Parathyroid adenoma (tissue), 2 donors: ENCODE results near the gene ZNF77.
A peak's percentile ranks its signal among the peaks of the same experiment; 100 is the strongest.

Source experiments
- H2AFZ ChIP-seq: fragments of 300-600 bp; sonication (generic); one replicate; pipeline ENCODE4 v1.7.0; 2017; ENCODE audit warnings: antibody characterized with exemption, mild to moderate bottlenecking
- H3K27ac ChIP-seq: fragments of 300-600 bp; sonication (generic); one replicate; pipeline ENCODE4 v1.7.0; 2017
- H3K27me3 ChIP-seq: fragments of 300-600 bp; sonication (generic); one replicate; pipeline ENCODE4 v1.7.0; 2017; ENCODE audit warnings: low read length; ENCODE audit not compliant: control insufficient read depth, insufficient read depth
- H3K36me3 ChIP-seq: fragments of 300-600 bp; sonication (generic); one replicate; pipeline ENCODE4 v1.7.0; 2017; ENCODE audit warnings: low read length; ENCODE audit not compliant: control insufficient read depth, insufficient read depth
- H3K4me1 ChIP-seq: fragments of 300-600 bp; sonication (generic); one replicate; pipeline ENCODE4 v1.7.0; 2017; ENCODE audit warnings: control low read depth
- H3K4me2 ChIP-seq: fragments of 300-600 bp; sonication (generic); one replicate; pipeline ENCODE4 v1.7.0; 2017; ENCODE audit warnings: low read length
- H3K4me3 ChIP-seq: fragments of 300-600 bp; sonication (generic); one replicate; pipeline ENCODE4 v1.7.0; 2017; ENCODE audit warnings: low read depth, low read length
- H3K79me2 ChIP-seq: fragments of 300-600 bp; sonication (generic); one replicate; pipeline ENCODE4 v1.7.0; 2017; ENCODE audit warnings: control low read depth
- H3K9ac ChIP-seq: fragments of 300-600 bp; sonication (generic); one replicate; pipeline ENCODE4 v1.7.0; 2017; ENCODE audit warnings: mild to moderate bottlenecking
- H3K9me3 ChIP-seq: fragments of 300-600 bp; sonication (generic); one replicate; pipeline ENCODE4 v1.7.0; 2017; ENCODE audit warnings: low read length; ENCODE audit not compliant: control insufficient read depth
- CTCF ChIP-seq: fragments of 300-600 bp; sonication (generic); IDR thresholded peaks from one replicate; pipeline ENCODE4 v1.7.0; 2017; ENCODE audit warnings: antibody characterized with exemption, mild to moderate bottlenecking
- donor health status: primary hyperparathyroidism.

ZNF77 gene

GRCh38 chr19:2978166-2978767 lies 33.5 kb upstream of the ZNF77 start:
- H3K4me2 ChIP-seq: no peak overlapping the region
- peak overlapping the region; percentile 56 for H3K27ac ChIP-seq
- H3K4me1 ChIP-seq: peaks cover 37% of the 10 kb centered on the region
- H3K27me3 ChIP-seq: no peaks in the 10 kb centered on the region
- H2AFZ ChIP-seq: peak overlapping the region; percentile 55
- no peaks in the 10 kb centered on the region for H3K9me3 ChIP-seq
- no peak overlapping the region for H3K9ac ChIP-seq
- no peaks in the 10 kb centered on the region for H3K79me2 ChIP-seq
- no peak for TF ChIP-seq CTCF
- no peaks in the 10 kb centered on the region for H3K36me3 ChIP-seq
- H3K4me3 ChIP-seq: no peak overlapping the region

- H3K36me3 ChIP-seq: no peaks in the 10 kb centered on the region
- H3K9me3 ChIP-seq: no peaks in the 10 kb centered on the region
- H3K4me1 ChIP-seq: peaks cover 32% of the 10 kb centered on the region
- TF ChIP-seq CTCF: no peak
- H3K79me2 ChIP-seq: no peaks in the 10 kb centered on the region
- peak overlapping the region; percentile 55 for H2AFZ ChIP-seq
- H3K9ac ChIP-seq: no peak overlapping the region
- H3K27ac ChIP-seq: peak overlapping the region; percentile 56
- no peaks in the 10 kb centered on the region for H3K27me3 ChIP-seq
- H3K4me2 ChIP-seq: peak overlapping the region; percentile 27
- no peak overlapping the region for H3K4me3 ChIP-seq
Observed at GRCh38 chr19:2977746-2978138, 33.0 kb upstream of the ZNF77 start.

- Histone ChIP-seq H3K4me3 (peak within 1 kb of the TSS; percentile 63), H3K36me3 (no peaks in the 10 kb centered on the region), H3K27me3 (no peaks in the 10 kb centered on the region), H3K79me2 (no peaks in the 10 kb centered on the region), H2AFZ (peak within 1 kb of the TSS; percentile 67), H3K4me1 (peaks cover 27% of the 10 kb centered on the region), H3K9me3 (no peaks in the 10 kb centered on the region), H3K9ac (no peak within 1 kb of the TSS), H3K27ac (peak within 1 kb of the TSS; percentile 56), H3K4me2 (peak within 1 kb of the TSS; percentile 88)
- TF ChIP-seq CTCF: no peak
Observed at GRCh38 chr19:2977001-2977745, 32.4 kb upstream of the ZNF77 start, which contains the start of gene TLE6. TLE6 (plus strand) TSS chr19:2977564; CDS start chr19:2978234, 670 bp downstream.

- Histone ChIP-seq H3K4me1 (peaks cover 29% of the 10 kb centered on the region), H3K4me2 (peak overlapping the region; percentile 88), H3K27me3 (no peaks in the 10 kb centered on the region), H3K79me2 (no peaks in the 10 kb centered on the region), H3K36me3 (no peaks in the 10 kb centered on the region), H2AFZ (peak overlapping the region; percentile 67), H3K4me3 (peak overlapping the region; percentile 63), H3K9ac (no peak overlapping the region), H3K9me3 (no peaks in the 10 kb centered on the region), H3K27ac (peak overlapping the region; percentile 18)
- TF ChIP-seq CTCF: no peak
Observed at GRCh38 chr19:2976609-2977000, 31.8 kb upstream of the ZNF77 start.
